ENCODE measurements around the gene CELSR2. TPM values are rescaled to one million over a fixed set of nuclear protein-coding genes. Genes with fewer than 3 reads are reported as not detected.

CELSR2 gene
- total and polyA plus RNA-seq, 7 donors, result 0.69 to 12.5 (median 6.9) TPM

GRCh38 chr1:109225711-109226445, 23.5 kb upstream of the CELSR2 start:
- 90 to 97% (median 95%) methylated on average over 5 of the region's 5 CpGs for WGBS, 3 donors
- no peak for TF ChIP-seq CTCF (IDR thresholded peaks at IDR 0.05)

GRCh38 chr1:109228167-109228566, 21.2 kb upstream of the CELSR2 start:
- no peaks in the 10 kb centered on the region for H3K4me1 ChIP-seq
- H3K36me3 ChIP-seq (ENCODE audit: insufficient read depth in 1 of 2, low read depth in 1 of 2), result peaks cover 14 to 79% of the 10 kb centered on the region in 2 donors
- WGBS, 3 donors, result 92 to 97% (median 93%) methylated on average over 3 of the region's 3 CpGs

More at GRCh38 chr1:109225711-109226445, 23.5 kb upstream of the CELSR2 start:
- Histone ChIP-seq H3K4me3 (no peak overlapping the region), H3K36me3 (ENCODE audit: insufficient read depth in 1 of 2, low read depth in 1 of 2) (peaks cover 11 to 64% of the 10 kb centered on the region in 2 donors), H3K27me3 (ENCODE audit: insufficient read depth in 3 of 3, low read length in 2 of 3) (no peaks in the 10 kb centered on the region), H3K27ac (no peak overlapping the region), H3K4me1 (no peaks in the 10 kb centered on the region), H3K9me3 (no peaks in the 10 kb centered on the region)
- intact Hi-C loops (cut with DNase I), result no loop called here
- ATAC-seq, result no peak
- no peak for DNase-seq

GRCh38 chr1:109229531-109230127, 19.7 kb upstream of the CELSR2 start:
- H3K27ac ChIP-seq, result no peak overlapping the region
- intact Hi-C loops (cut with DNase I), result no loop called here
- DNase-seq (no peak), ATAC-seq (no peak)
- no peaks in the 10 kb centered on the region for H3K27me3 ChIP-seq (ENCODE audit: insufficient read depth in 3 of 3, low read length in 2 of 3)
- H3K9me3 ChIP-seq, result no peaks in the 10 kb centered on the region
- H3K4me3 ChIP-seq, result no peak overlapping the region
- no peaks in the 10 kb centered on the region for H3K4me1 ChIP-seq
- no peak for TF ChIP-seq CTCF (IDR thresholded peaks at IDR 0.05)
- 66 to 75% (median 70%) methylated on average over 13 of the region's 13 CpGs for WGBS, 3 donors
- peaks cover 14 to 81% of the 10 kb centered on the region in 2 donors for H3K36me3 ChIP-seq (ENCODE audit: insufficient read depth in 1 of 2, low read depth in 1 of 2)

More at GRCh38 chr1:109228167-109228566, 21.2 kb upstream of the CELSR2 start:
- H3K4me3 ChIP-seq, result no peak overlapping the region
- no peak for TF ChIP-seq CTCF (IDR thresholded peaks at IDR 0.05)
- H3K27ac ChIP-seq, result no peak overlapping the region
- H3K9me3 ChIP-seq, result no peaks in the 10 kb centered on the region
- DNase-seq, result no peak
- ATAC-seq, result no peak
- intact Hi-C loops (cut with DNase I), result no loop called here
- no peaks in the 10 kb centered on the region for H3K27me3 ChIP-seq (ENCODE audit: insufficient read depth in 3 of 3, low read length in 2 of 3)

GRCh38 chr1:109231066-109231465, 18.3 kb upstream of the CELSR2 start:
- no peaks in the 10 kb centered on the region for H3K27me3 ChIP-seq (ENCODE audit: insufficient read depth in 3 of 3, low read length in 2 of 3)
- H3K36me3 ChIP-seq (ENCODE audit: insufficient read depth in 1 of 2, low read depth in 1 of 2), result peaks cover 18 to 92% of the 10 kb centered on the region in 2 donors
- 81 to 85% (median 84%) methylated on average over 3 of the region's 3 CpGs for WGBS, 3 donors
- no peak for TF ChIP-seq CTCF (IDR thresholded peaks at IDR 0.05)
- DNase-seq, result no peak
- H3K9me3 ChIP-seq, result no peaks in the 10 kb centered on the region
- no peak for ATAC-seq
- no peak overlapping the region for H3K27ac ChIP-seq
- no peak overlapping the region for H3K4me3 ChIP-seq
- no peaks in the 10 kb centered on the region for H3K4me1 ChIP-seq
- intact Hi-C loops (cut with DNase I), result no loop called here
